Liver (tissue), 9 donors: ENCODE results near the gene WWOX. TPM values are rescaled to one million over a fixed set of nuclear protein-coding genes. Genes with fewer than 3 reads are reported as not detected.

Source experiments
- DNase-seq: peaks from one replicate; pipeline ENCODE4 v3.0.0-alpha.2; 2017; ENCODE audit warnings: low spot score
- H3K27ac ChIP-seq, 2 donors: one replicate each; pipeline ENCODE4 v1.7.0; 2013; ENCODE audit warnings: inconsistent platforms in 2 of 2, low read length in 2 of 2, control low read depth in 1 of 2, low read depth in 1 of 2, mild to moderate bottlenecking in 1 of 2
- H3K27me3 ChIP-seq, 4 donors: one replicate each; pipeline versions ENCODE4 v1.6.1 to v1.7.0; 2013; ENCODE audit warnings: low read length in 3 of 4, inconsistent platforms in 1 of 4, mild to moderate bottlenecking in 1 of 4, moderate library complexity in 1 of 4; ENCODE audit not compliant: control insufficient read depth in 4 of 4, insufficient read depth in 4 of 4
- H3K36me3 ChIP-seq, 4 donors: one replicate each; pipeline versions ENCODE4 v1.6.1 to v1.7.0; 2013; ENCODE audit warnings: low read length in 3 of 4, mild to moderate bottlenecking in 3 of 4, low read depth in 1 of 4, moderate library complexity in 1 of 4; ENCODE audit not compliant: control insufficient read depth in 4 of 4, insufficient read depth in 3 of 4
- H3K4me1 ChIP-seq, 4 donors: one replicate each; pipeline versions ENCODE4 v1.6.1 to v1.7.0; 2013; ENCODE audit warnings: low read length in 3 of 4, mild to moderate bottlenecking in 3 of 4, moderate library complexity in 1 of 4; ENCODE audit not compliant: control insufficient read depth in 4 of 4, insufficient read depth in 4 of 4
- H3K4me3 ChIP-seq, 3 donors: one replicate each; pipeline versions ENCODE4 v1.6.1 to v1.7.0; 2013; ENCODE audit warnings: low read length in 3 of 3, control low read depth in 1 of 3, low read depth in 1 of 3, mild to moderate bottlenecking in 1 of 3
- H3K9ac ChIP-seq, 2 donors: one replicate each; pipeline ENCODE4 v1.7.0; 2013; ENCODE audit warnings: low read length in 2 of 2, mild to moderate bottlenecking in 2 of 2, moderate library complexity in 2 of 2, control low read depth in 1 of 2, low read depth in 1 of 2
- H3K9me3 ChIP-seq, 4 donors: one replicate each; pipeline versions ENCODE4 v1.6.1 to v1.7.0; 2013; ENCODE audit warnings: low read length in 3 of 4; ENCODE audit not compliant: control insufficient read depth in 4 of 4
- ATF3 ChIP-seq: IDR thresholded peaks from 2 replicates; pipeline ENCODE4 v1.6.1; 2016; ENCODE audit warnings: antibody characterized with exemption
- FOXA1 ChIP-seq: IDR thresholded peaks from 2 replicates; pipeline ENCODE4 v1.6.1; 2016; ENCODE audit warnings: antibody characterized with exemption
- FOXA2 ChIP-seq: IDR thresholded peaks from 2 replicates; pipeline ENCODE4 v1.6.1; 2016; ENCODE audit warnings: antibody characterized with exemption
- GABPA ChIP-seq, 2 donors: IDR thresholded peaks in 1 of 2; conservative IDR thresholded peaks in 1 of 2; 2 replicates each; pipeline ENCODE4 v1.6.1; 2016; ENCODE audit warnings: antibody characterized with exemption in 2 of 2, mild to moderate bottlenecking in 1 of 2, moderate library complexity in 1 of 2
- HNF4A ChIP-seq, 2 donors: conservative IDR thresholded peaks; 2 replicates each; pipeline ENCODE4 v1.6.1; 2016; ENCODE audit warnings: antibody characterized with exemption in 2 of 2, mild to moderate bottlenecking in 2 of 2
- HNF4G ChIP-seq: IDR thresholded peaks from 2 replicates; pipeline ENCODE4 v1.6.1; 2016; ENCODE audit warnings: antibody characterized with exemption
- JUND ChIP-seq, 2 donors: IDR thresholded peaks; 2 replicates each; pipeline ENCODE4 v1.6.1; 2016; ENCODE audit warnings: antibody characterized with exemption in 2 of 2
- MAX ChIP-seq: IDR thresholded peaks from 2 replicates; pipeline ENCODE4 v1.6.1; 2016; ENCODE audit warnings: antibody characterized with exemption
- NR2F2 ChIP-seq: IDR thresholded peaks from 2 replicates; pipeline ENCODE4 v1.6.1; 2016; ENCODE audit warnings: antibody characterized with exemption
- RAD21 ChIP-seq, 2 donors: IDR thresholded peaks; 2 replicates each; pipeline ENCODE4 v1.6.1; 2016; ENCODE audit warnings: antibody characterized with exemption in 2 of 2, mild to moderate bottlenecking in 2 of 2
- RXRA ChIP-seq, 2 donors: IDR thresholded peaks; 2 replicates each; pipeline ENCODE4 v1.6.1; 2017 to 2018; ENCODE audit warnings: antibody characterized with exemption in 2 of 2, mild to moderate bottlenecking in 1 of 2
- SP1 ChIP-seq: IDR thresholded peaks from 2 replicates; pipeline ENCODE4 v1.6.1; 2018; ENCODE audit warnings: antibody characterized with exemption, mild to moderate bottlenecking
- TAF1 ChIP-seq: conservative IDR thresholded peaks from 2 replicates; pipeline ENCODE4 v1.6.1; 2016; ENCODE audit warnings: antibody characterized with exemption, mild to moderate bottlenecking
- YY1 ChIP-seq: IDR thresholded peaks from 2 replicates; pipeline ENCODE4 v1.6.1; 2016; ENCODE audit warnings: antibody characterized with exemption, mild to moderate bottlenecking
- ZBTB33 ChIP-seq: IDR thresholded peaks from 2 replicates; pipeline ENCODE4 v1.6.1; 2016; ENCODE audit warnings: antibody characterized with exemption
- WGBS: extraction: QIAGEN DNeasy Blood & Tissue Kit; methylation state at CpG from one replicate; pipeline ENCODE4 v1.1.7; 2013; 5-methylcytosine and 5-hydroxymethylcytosine counted together
- polyA plus RNA-seq, 2 donors: library from polyadenylated mRNA; stranded (reverse) in 1 of 2; unstranded in 1 of 2; fragments of 200-250 nt in 1 of 2; fragments of >200 nt in 1 of 2; fragmentation: Nextera tagmentation in 1 of 2; extraction: Ambion mirVana in 1 of 2; gene quantifications; one replicate each; pipeline versions ENCODE4 v1.2.1 to v1.2.3, GENCODE V29; 2013 to 2015
- total RNA-seq, 2 donors: library from RNA; depleted of rRNA; stranded (reverse); fragments of >200 nt; gene quantifications; one replicate each; pipeline ENCODE4 v1.2.3, GENCODE V29; 2014
- donor health status: healthy.
- donor health status: healthy.
- donor health status: healthy.
- donor health status: healthy.
- donor health status: healthy.

The WWOX gene
- total and polyA plus RNA-seq, 4 donors: 9.8 to 46.0 (median 15.3) TPM

- no peaks in the 10 kb centered on the region for H3K27me3 ChIP-seq
- H3K36me3 ChIP-seq: no peaks in the 10 kb centered on the region
- no peak overlapping the region for H3K9ac ChIP-seq
- no peak for TF ChIP-seq YY1
- no peak for TF ChIP-seq NR2F2
- no peak for TF ChIP-seq SP1
- TF ChIP-seq TAF1: no peak
- TF ChIP-seq RXRA (IDR thresholded peaks at IDR 0.05): no peak
- no peak for TF ChIP-seq GABPA (IDR thresholded peaks at IDR 0.05 in 1 of 2, conservative IDR thresholded peaks at IDR 0.05 in 1 of 2)
- TF ChIP-seq ATF3: no peak
- TF ChIP-seq JUND (IDR thresholded peaks at IDR 0.05): no peak
- TF ChIP-seq HNF4G: no peak
- TF ChIP-seq FOXA1: no peak
- TF ChIP-seq FOXA2: no peak
- no peak for TF ChIP-seq ZBTB33
- no peaks in the 10 kb centered on the region for H3K9me3 ChIP-seq
- no peaks in the 10 kb centered on the region for H3K4me1 ChIP-seq
- H3K27ac ChIP-seq: no peak overlapping the region
- 89% methylated on average over 6 of the region's 6 CpGs for WGBS
- H3K4me3 ChIP-seq: no peak overlapping the region
- no peak for DNase-seq
Observed at GRCh38 chr16:78325468-78326352, 226.3 kb downstream of the WWOX start.

- 96% methylated on average over 3 of the region's 3 CpGs for WGBS
- no peaks in the 10 kb centered on the region for H3K36me3 ChIP-seq
Observed at GRCh38 chr16:78326731-78327130, 227.3 kb downstream of the WWOX start.

GRCh38 chr16:78331731-78332130 lies 232.3 kb downstream of the WWOX start:
- Histone ChIP-seq H3K9ac (no peak overlapping the region), H3K9me3 (no peaks in the 10 kb centered on the region), H3K27ac (no peak overlapping the region), H3K36me3 (no peaks in the 10 kb centered on the region), H3K4me3 (no peak overlapping the region), H3K4me1 (peaks cover 0 to 5% (median 1%) of the 10 kb centered on the region in 4 donors), H3K27me3 (no peaks in the 10 kb centered on the region)
- 53% methylated on average over 4 of the region's 4 CpGs for WGBS
- DNase-seq: no peak
- TF ChIP-seq YY1: no peak
- TF ChIP-seq SP1: no peak
- TF ChIP-seq GABPA (IDR thresholded peaks at IDR 0.05 in 1 of 2, conservative IDR thresholded peaks at IDR 0.05 in 1 of 2): no peak
- no peak for TF ChIP-seq TAF1
- peak; percentile 68 to 80 for TF ChIP-seq HNF4A (conservative IDR thresholded peaks at IDR 0.05)
- TF ChIP-seq RXRA (IDR thresholded peaks at IDR 0.05): peak; percentile 11 to 22

More at GRCh38 chr16:78326731-78327130, 227.3 kb downstream of the WWOX start:
- Histone ChIP-seq H3K27me3 (no peaks in the 10 kb centered on the region), H3K9ac (no peak overlapping the region), H3K9me3 (no peaks in the 10 kb centered on the region), H3K4me1 (peaks cover 0 to 3% (median 1%) of the 10 kb centered on the region in 4 donors), H3K27ac (no peak overlapping the region), H3K4me3 (no peak overlapping the region)
- DNase-seq: no peak
- no peak for TF ChIP-seq YY1
- no peak for TF ChIP-seq RAD21 (IDR thresholded peaks at IDR 0.05)
- TF ChIP-seq ATF3: no peak
- no peak for TF ChIP-seq SP1
- no peak for TF ChIP-seq MAX
- no peak for TF ChIP-seq GABPA (IDR thresholded peaks at IDR 0.05 in 1 of 2, conservative IDR thresholded peaks at IDR 0.05 in 1 of 2)
